Measurements from ENCODE around the gene PRXL2C. TPM values are rescaled to one million over a fixed set of nuclear protein-coding genes. Genes with fewer than 3 reads are reported as not detected.
"Not testable (repeated sequence)": the region's sequence is repeated elsewhere in the genome, so short reads cannot be mapped to it uniquely, and the experiment has no call there.

PRXL2C gene
- total RNA-seq, 1 donor from 2014 or later, result 4.6 TPM

DNA sequence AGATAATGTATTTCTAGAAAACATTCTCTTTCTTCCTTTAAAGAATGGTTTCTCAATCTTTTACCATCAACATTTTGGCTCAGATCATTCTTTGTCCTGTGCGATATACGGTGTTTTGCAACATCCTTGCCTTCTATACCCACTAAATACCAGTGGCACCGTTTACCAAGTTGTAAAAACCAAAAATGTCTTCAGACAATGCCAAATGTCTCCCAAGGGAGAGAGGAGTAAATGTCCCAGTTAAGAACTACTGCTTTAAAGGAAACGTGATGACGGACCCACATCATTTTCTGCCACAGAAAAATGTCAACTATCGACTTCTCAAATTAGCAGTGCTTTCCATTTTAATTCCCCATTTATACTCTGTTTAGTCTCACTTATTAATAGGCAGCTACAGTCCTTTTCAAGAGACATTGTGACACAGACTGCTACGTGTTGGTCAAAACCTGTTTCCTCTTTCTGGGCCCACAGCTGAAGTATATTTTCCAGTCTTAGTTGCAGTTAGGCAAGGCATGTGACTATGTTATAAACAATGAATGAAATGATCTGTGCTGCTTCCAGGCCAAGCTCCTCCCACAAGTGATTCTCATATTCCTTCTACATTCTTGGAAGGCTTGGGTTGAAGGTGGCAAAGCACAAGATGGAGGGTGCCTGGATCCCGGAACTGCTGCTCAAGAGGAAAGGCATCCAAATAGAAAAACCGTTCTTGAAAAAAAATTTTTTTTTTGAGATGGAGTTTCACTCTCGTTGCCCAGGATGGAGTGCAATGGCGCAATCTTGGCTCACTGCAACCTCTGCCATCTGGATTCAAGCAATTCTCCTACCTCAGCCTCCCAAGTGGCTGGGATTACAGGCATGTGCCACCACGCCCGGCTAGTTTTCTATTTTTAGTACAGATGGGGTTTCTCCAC lies 8.8 kb downstream of the PRXL2C start:
- no peak overlapping the region for H3K27ac Mint-ChIP-seq
- H3K4me3 Mint-ChIP-seq, result no peak overlapping the region
- no peaks in the 10 kb centered on the region for H3K4me1 Mint-ChIP-seq
- H3K27me3 Mint-ChIP-seq (ENCODE audit: low read depth), result no peaks in the 10 kb centered on the region
- no peak for DNase-seq (ENCODE audit: low spot score in 2 of 2, unreplicated experiment in 2 of 2)
- H3K36me3 Mint-ChIP-seq, result peaks cover 12% of the 10 kb centered on the region
- H3K9me3 Mint-ChIP-seq, result no peaks in the 10 kb centered on the region
- TF ChIP-seq, protein P1, sequence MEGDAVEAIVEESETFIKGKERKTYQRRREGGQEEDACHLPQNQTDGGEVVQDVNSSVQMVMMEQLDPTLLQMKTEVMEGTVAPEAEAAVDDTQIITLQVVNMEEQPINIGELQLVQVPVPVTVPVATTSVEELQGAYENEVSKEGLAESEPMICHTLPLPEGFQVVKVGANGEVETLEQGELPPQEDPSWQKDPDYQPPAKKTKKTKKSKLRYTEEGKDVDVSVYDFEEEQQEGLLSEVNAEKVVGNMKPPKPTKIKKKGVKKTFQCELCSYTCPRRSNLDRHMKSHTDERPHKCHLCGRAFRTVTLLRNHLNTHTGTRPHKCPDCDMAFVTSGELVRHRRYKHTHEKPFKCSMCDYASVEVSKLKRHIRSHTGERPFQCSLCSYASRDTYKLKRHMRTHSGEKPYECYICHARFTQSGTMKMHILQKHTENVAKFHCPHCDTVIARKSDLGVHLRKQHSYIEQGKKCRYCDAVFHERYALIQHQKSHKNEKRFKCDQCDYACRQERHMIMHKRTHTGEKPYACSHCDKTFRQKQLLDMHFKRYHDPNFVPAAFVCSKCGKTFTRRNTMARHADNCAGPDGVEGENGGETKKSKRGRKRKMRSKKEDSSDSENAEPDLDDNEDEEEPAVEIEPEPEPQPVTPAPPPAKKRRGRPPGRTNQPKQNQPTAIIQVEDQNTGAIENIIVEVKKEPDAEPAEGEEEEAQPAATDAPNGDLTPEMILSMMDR (IDR thresholded peaks at IDR 0.05; ENCODE audit: unreplicated experiment), result no peak

- no peak for DNase-seq (ENCODE audit: low spot score in 2 of 2, unreplicated experiment in 2 of 2)
- Mint-ChIP-seq H3K4me3 (no peak overlapping the region), H3K36me3 (peaks cover 15% of the 10 kb centered on the region), H3K27ac (no peak overlapping the region), H3K27me3 (ENCODE audit: low read depth) (no peaks in the 10 kb centered on the region), H3K9me3 (no peaks in the 10 kb centered on the region), H3K4me1 (no peaks in the 10 kb centered on the region)
- TF ChIP-seq, protein P1 (IDR thresholded peaks at IDR 0.05; ENCODE audit: unreplicated experiment), result no peak
Observed at GRCh38 chr9:96644137-96644536, 11.0 kb downstream of the PRXL2C start.

- H3K4me3 Mint-ChIP-seq, result no peak overlapping the region
- no peaks in the 10 kb centered on the region for H3K4me1 Mint-ChIP-seq
- H3K27me3 Mint-ChIP-seq (ENCODE audit: low read depth), result no peaks in the 10 kb centered on the region
- no peak for DNase-seq (ENCODE audit: low spot score in 2 of 2, unreplicated experiment in 2 of 2)
- H3K9me3 Mint-ChIP-seq, result no peaks in the 10 kb centered on the region
- TF ChIP-seq, protein P1 (IDR thresholded peaks at IDR 0.05; ENCODE audit: unreplicated experiment), result no peak
- H3K27ac Mint-ChIP-seq, result no peak overlapping the region
- H3K36me3 Mint-ChIP-seq, result peaks cover 12% of the 10 kb centered on the region
Observed at GRCh38 chr9:96641514-96641913, 13.6 kb downstream of the PRXL2C start.

GRCh38 chr9:96638606-96639364 lies 16.3 kb downstream of the PRXL2C start:
- H3K4me3 Mint-ChIP-seq, result no peak overlapping the region
- H3K9me3 Mint-ChIP-seq, result no peaks in the 10 kb centered on the region
- peaks cover 5% of the 10 kb centered on the region for H3K36me3 Mint-ChIP-seq
- H3K27ac Mint-ChIP-seq, result no peak overlapping the region
- TF ChIP-seq, protein P1 (IDR thresholded peaks at IDR 0.05; ENCODE audit: unreplicated experiment), result no peak
- no peaks in the 10 kb centered on the region for H3K4me1 Mint-ChIP-seq
- no peaks in the 10 kb centered on the region for H3K27me3 Mint-ChIP-seq (ENCODE audit: low read depth)
- no peak for DNase-seq (ENCODE audit: low spot score in 2 of 2, unreplicated experiment in 2 of 2)

DNA sequence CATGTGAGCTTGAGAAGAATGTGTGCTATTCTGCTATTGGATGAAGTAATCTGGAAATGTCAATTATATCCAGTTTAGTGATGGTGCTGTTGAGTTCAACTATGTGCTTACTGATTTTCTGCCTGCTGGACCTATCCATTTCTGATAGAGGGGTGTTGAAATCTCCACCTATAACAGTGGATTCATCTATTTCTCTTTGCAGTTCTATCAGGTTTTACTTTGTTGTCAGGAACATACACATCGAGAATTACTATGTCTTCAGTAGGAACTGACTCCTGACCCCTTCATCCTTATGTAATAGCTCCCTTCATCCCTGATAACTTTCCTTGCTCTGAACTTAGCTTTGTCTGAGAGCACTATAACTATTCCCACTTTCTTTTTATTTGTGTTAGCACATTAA lies 18.7 kb downstream of the PRXL2C start:
- Mint-ChIP-seq H3K4me3 (no peak overlapping the region), H3K27me3 (ENCODE audit: low read depth) (no peaks in the 10 kb centered on the region), H3K4me1 (peaks cover 2% of the 10 kb centered on the region), H3K27ac (no peak overlapping the region), H3K9me3 (no peaks in the 10 kb centered on the region), H3K36me3 (peaks cover 3% of the 10 kb centered on the region)
- no peak for DNase-seq (ENCODE audit: low spot score in 2 of 2, unreplicated experiment in 2 of 2)
- TF ChIP-seq, protein P1 (IDR thresholded peaks at IDR 0.05; ENCODE audit: unreplicated experiment), result no peak

DNA sequence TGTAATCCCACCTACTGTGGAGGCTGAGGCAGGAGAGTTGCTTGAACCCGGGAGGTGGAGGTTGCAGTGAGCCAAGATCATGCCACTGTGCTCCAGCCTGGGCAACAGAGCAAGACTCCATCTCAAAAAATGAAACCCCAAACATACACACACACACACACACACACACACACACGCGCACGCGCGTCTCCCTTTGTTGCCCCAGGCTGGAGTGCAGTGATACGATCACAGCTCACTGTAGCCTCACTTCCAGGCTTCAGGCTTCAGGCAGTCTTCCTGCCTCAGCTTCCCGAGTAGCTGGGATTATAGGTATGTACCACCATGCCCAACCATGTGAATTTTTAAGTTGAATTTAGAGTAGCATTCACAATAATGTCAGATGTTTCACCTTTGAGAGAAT lies 21.5 kb downstream of the PRXL2C start:
- not testable (repeated sequence) for H3K9me3 Mint-ChIP-seq; H3K27me3 Mint-ChIP-seq (ENCODE audit: low read depth); DNase-seq (ENCODE audit: low spot score in 2 of 2, unreplicated experiment in 2 of 2); H3K36me3 Mint-ChIP-seq; H3K4me1 Mint-ChIP-seq; H3K27ac Mint-ChIP-seq; H3K4me3 Mint-ChIP-seq
